ENCODE results near the gene RENBP. TPM values are rescaled to one million over a fixed set of nuclear protein-coding genes. Genes with fewer than 3 reads are reported as not detected.

The RENBP gene
- total and polyA plus RNA-seq, 9 of the 15 experiments (the other 6 are each of a cell fraction or from before 2014, with no cell fraction given) = 0.07 to 14.8 (median 10.6) TPM; not detected in 1

- ATAC-seq = peak; percentile 60
- ChIA-PET POLR2A (interaction anchor here (0.6 to 3.4 kb wide), 13 partner anchors 10 to 199 kb away, joined by 3 to 16 read pairs (median 4); partner anchors contain the start of gene MECP2), CTCF (ENCODE audit: low intra/inter-chr PET ratio) (no interaction called here)
- peak within 1 kb of the TSS; percentile 100 for H3K27ac ChIP-seq (ENCODE audit: extremely low read depth, low read depth, low read length)
- intact Hi-C loops (cut with micrococcal nuclease) = loop anchor here (1.0 to 2.0 kb wide), 2 partner anchors 44 to 49 kb away; no protein-coding TSS in a partner anchor
- peaks cover 5% of the 10 kb centered on the region for H3K9me1 ChIP-seq (ENCODE audit: control insufficient read depth, insufficient read depth, low read length)
- peak within 1 kb of the TSS; percentile 91 for H2AFZ ChIP-seq (ENCODE audit: low read depth, low read length)
- in situ Hi-C loops (cut with MboI) = no loop called here
- H3K27me3 ChIP-seq (ENCODE audit: control insufficient read depth in 2 of 2, insufficient read depth in 2 of 2, low read length in 2 of 2) = no peaks in the 10 kb centered on the region
- BruUV-seq (replicated peaks) = no TSS peak
- DNase-seq (ENCODE audit: extremely low read depth in 1 of 4, low spot score in 3 of 4) = peak; percentile 68 to 93 (median 74)
- peak within 1 kb of the TSS; percentile 99 to 100 for H3K9ac ChIP-seq (ENCODE audit: insufficient read depth in 1 of 2, low read depth in 2 of 2, low read length in 2 of 2)
- peak; percentile 64 for FAIRE-seq
- under 1% methylated on average over 40 of the region's 96 CpGs for WGBS (ENCODE audit: insufficient coverage, low coverage, missing lambda C conversion rate)
- peaks cover 31% of the 10 kb centered on the region; the same call in 2 of the 3 replicates for H3K36me3 ChIP-seq (ENCODE audit: control insufficient read depth, insufficient read depth, low read length)
- peaks cover 69% of the 10 kb centered on the region for H3K79me2 ChIP-seq (ENCODE audit: control insufficient read depth, insufficient read depth, low read length)
- no peaks in the 10 kb centered on the region for H3K9me3 ChIP-seq (replicated peaks; ENCODE audit: control insufficient read depth, insufficient read depth, low read depth, low read length)
- H3K4me3 ChIP-seq = peak within 1 kb of the TSS; percentile 84
- peaks cover 32% of the 10 kb centered on the region for H4K20me1 ChIP-seq (replicated peaks; ENCODE audit: control insufficient read depth, insufficient read depth, low read length)
- peaks cover 34 to 57% of the 10 kb centered on the region in 2 experiments for H3K4me1 ChIP-seq (replicated peaks in 1 of 2; ENCODE audit: control insufficient read depth in 2 of 2, insufficient read depth in 2 of 2, low read length in 2 of 2)
- peak within 1 kb of the TSS; percentile 97 for H3K4me2 ChIP-seq (ENCODE audit: insufficient read depth, low read length)
- TF ChIP-seq ZFP91 (CRISPR knock-in tag; IDR thresholded peaks at IDR 0.05) (peak; percentile 95), PML (IDR thresholded peaks at IDR 0.05; ENCODE audit: low read length) (peak; percentile 35; the same call in 1 of the 2 replicates), DPF2 (IDR thresholded peaks at IDR 0.05) (peak; percentile 5; the same call in 1 of the 2 replicates), ZMIZ1 (IDR thresholded peaks at IDR 0.05; ENCODE audit: low read depth in 2 of 2, low read length in 2 of 2) (peak in 1 of 2 experiments; percentile 20; a peak in 1 of 4 replicates), ELK3 (CRISPR knock-in tag; IDR thresholded peaks at IDR 0.05) (no peak), KAT8 (IDR thresholded peaks at IDR 0.05; ENCODE audit: low read depth) (peak; percentile 88), SPI1 (IDR thresholded peaks at IDR 0.05; ENCODE audit: borderline replicate concordance, low read depth, low read length) (peak; percentile 52), FOXK2 (conservative IDR thresholded peaks at IDR 0.05 in 1 of 2, IDR thresholded peaks at IDR 0.05 in 1 of 2; ENCODE audit: low read depth in 2 of 2) (peak in 1 of 2 experiments; percentile 77; a peak in 3 of 4 replicates), TEAD4 (IDR thresholded peaks at IDR 0.05; ENCODE audit: low read length) (peak; percentile 52; the same call in 1 of the 2 replicates), TEAD4 (CRISPR knock-in tag; IDR thresholded peaks at IDR 0.05; ENCODE audit: borderline replicate concordance) (no peak), CREB3L1 (IDR thresholded peaks at IDR 0.05; ENCODE audit: borderline replicate concordance, low read depth) (peak; percentile 49)
These were observed 27.3 kb upstream of the RENBP start, which contains the start of gene HCFC1 for GRCh38 chrX:153971450-153972367. HCFC1 (minus strand) TSS chrX:153971818; CDS start chrX:153970840, 978 bp downstream.
